Endodermal cell (in vitro differentiated cells): ENCODE results near the gene HOXD11. TPM values are rescaled to one million over a fixed set of nuclear protein-coding genes. Genes with fewer than 3 reads are reported as not detected.

Experiments
- DNase-seq: peaks from one replicate; pipeline ENCODE4 v3.0.0-alpha.2; 2017
- H3K27ac ChIP-seq: 2 replicates; pipeline ENCODE4 v1.5.1; 2013; ENCODE audit warnings: mild to moderate bottlenecking, low read depth, low read length, moderate library complexity
- H3K27me3 ChIP-seq: 2 replicates; pipeline ENCODE4 v1.6.1; 2013; ENCODE audit warnings: mild to moderate bottlenecking, low read length, moderate library complexity; ENCODE audit not compliant: insufficient read depth, control insufficient read depth, poor library complexity, severe bottlenecking
- H3K36me3 ChIP-seq: 2 replicates; pipeline ENCODE4 v1.7.0; 2013; ENCODE audit warnings: mild to moderate bottlenecking, low read length, moderate library complexity; ENCODE audit not compliant: control insufficient read depth, insufficient read depth
- H3K4me1 ChIP-seq: one replicate; pipeline ENCODE4 v1.7.0; 2013; ENCODE audit warnings: low read length; ENCODE audit not compliant: control insufficient read depth, insufficient read depth
- H3K4me3 ChIP-seq: 2 replicates; pipeline ENCODE4 v1.5.1; 2013; ENCODE audit warnings: mild to moderate bottlenecking, low read length, moderate library complexity
- H3K9ac ChIP-seq: 2 replicates; pipeline ENCODE4 v1.6.1; 2013; ENCODE audit warnings: mild to moderate bottlenecking, low read length, moderate library complexity; ENCODE audit not compliant: poor library complexity, severe bottlenecking; ENCODE audit errors: extremely low read depth
- H3K9me3 ChIP-seq: 2 replicates; pipeline ENCODE4 v1.6.1; 2013; ENCODE audit warnings: mild to moderate bottlenecking, low read length, moderate library complexity; ENCODE audit not compliant: control insufficient read depth
- H3K27ac Mint-ChIP-seq: 2 replicates; pipeline ENCODE4 v1.8.0; 2020; ENCODE audit warnings: mixed read lengths
- H3K27me3 Mint-ChIP-seq: 2 replicates; pipeline ENCODE4 v1.8.0; 2021; ENCODE audit warnings: mild to moderate bottlenecking, mixed read lengths; ENCODE audit not compliant: insufficient read depth
- H3K36me3 Mint-ChIP-seq: 2 replicates; pipeline ENCODE4 v1.8.0; 2020; ENCODE audit warnings: low read depth, mixed read lengths
- H3K4me1 Mint-ChIP-seq: 2 replicates; pipeline ENCODE4 v1.8.0; 2020; ENCODE audit warnings: mixed read lengths
- H3K4me3 Mint-ChIP-seq: 2 replicates; pipeline ENCODE4 v1.8.0; 2020; ENCODE audit warnings: mild to moderate bottlenecking, moderate library complexity, mixed read lengths
- H3K9me3 Mint-ChIP-seq: 2 replicates; pipeline ENCODE4 v1.8.0; 2020; ENCODE audit warnings: mild to moderate bottlenecking, mixed read lengths
- CTCF ChIP-seq: fragments of 200-600 bp; sonication (generic); conservative IDR thresholded peaks from 2 replicates; pipeline ENCODE4 v1.5.0; 2021; ENCODE audit warnings: antibody characterized with exemption, mild to moderate bottlenecking
- WGBS, 2 experiments: methylation state at CpG; one replicate each; pipeline versions ENCODE4 v1.1.5 to v1.1.7; 2013; ENCODE audit warnings: missing lambda C conversion rate in 2 of 2, mixed read lengths in 1 of 2; ENCODE audit not compliant: insufficient coverage in 1 of 2, insufficient read length in 1 of 2; 5-methylcytosine and 5-hydroxymethylcytosine counted together
- total RNA-seq, 2 donors: library from RNA; stranded (reverse); fragmentation: NEBNext Ultra II Directional in 1 of 2; extraction: Animal tissue kit (Norgen Biotek cat#: 25700) in 1 of 2; gene quantifications; 2 replicates in 1 of 2; 3 replicates in 1 of 2; pipeline ENCODE4 v1.2.1, GENCODE V29; 2021

Gene HOXD11
- total RNA-seq, 2 donors from 2014 or later, result not detected

- DNase-seq, result peak; percentile 92
- 3 to 5% methylated on average over 9 to 16 of the region's 16 CpGs for WGBS, 2 experiments
- peak; percentile 87 for TF ChIP-seq CTCF
- Histone ChIP-seq H3K4me1 (no peaks in the 10 kb centered on the region), H3K4me3 (no peak overlapping the region), H3K36me3 (no peaks in the 10 kb centered on the region), H3K9ac (no peak overlapping the region), H3K9me3 (no peaks in the 10 kb centered on the region), H3K27me3 (peaks cover 99% of the 10 kb centered on the region), H3K27ac (no peak overlapping the region)
- H3K27me3 Mint-ChIP-seq, result peaks cover 95% of the 10 kb centered on the region
- peaks cover 2% of the 10 kb centered on the region for H3K9me3 Mint-ChIP-seq
- H3K4me1 Mint-ChIP-seq, result peaks cover 8% of the 10 kb centered on the region
- no peak overlapping the region for H3K27ac Mint-ChIP-seq
- H3K36me3 Mint-ChIP-seq, result no peaks in the 10 kb centered on the region
- no peak overlapping the region for H3K4me3 Mint-ChIP-seq
Observed at GRCh38 chr2:176111309-176111663, 4.2 kb downstream of the HOXD11 start.

GRCh38 chr2:176111846-176112374 is 4.8 kb downstream of the HOXD11 start:
- H3K4me1 ChIP-seq, result no peaks in the 10 kb centered on the region
- Mint-ChIP-seq H3K9me3 (peaks cover 8% of the 10 kb centered on the region), H3K36me3 (no peaks in the 10 kb centered on the region), H3K27me3 (peaks cover 97% of the 10 kb centered on the region), H3K4me1 (peaks cover 6% of the 10 kb centered on the region), H3K27ac (no peak overlapping the region), H3K4me3 (no peak overlapping the region)
- no peak overlapping the region for H3K4me3 ChIP-seq
- WGBS, 2 experiments, result 7 to 8% methylated on average over 26 to 29 of the region's 29 CpGs
- H3K9me3 ChIP-seq, result peaks cover 6% of the 10 kb centered on the region
- no peak overlapping the region for H3K27ac ChIP-seq
- peak; percentile 56 for DNase-seq
- no peaks in the 10 kb centered on the region for H3K36me3 ChIP-seq
- H3K9ac ChIP-seq, result no peak overlapping the region
- TF ChIP-seq CTCF, result no peak
- peaks cover 99% of the 10 kb centered on the region for H3K27me3 ChIP-seq

- no peaks in the 10 kb centered on the region for H3K36me3 Mint-ChIP-seq
- Histone ChIP-seq H3K9me3 (peaks cover 10% of the 10 kb centered on the region), H3K9ac (no peak overlapping the region), H3K27ac (no peak overlapping the region), H3K4me1 (no peaks in the 10 kb centered on the region), H3K27me3 (peaks cover 100% of the 10 kb centered on the region), H3K36me3 (no peaks in the 10 kb centered on the region), H3K4me3 (no peak overlapping the region)
- no peak for TF ChIP-seq CTCF
- 7 to 12% methylated on average over 22 to 40 of the region's 40 CpGs for WGBS, 2 experiments
- no peak overlapping the region for H3K4me3 Mint-ChIP-seq
- DNase-seq, result peak; percentile 58
- H3K27me3 Mint-ChIP-seq, result peaks cover 99% of the 10 kb centered on the region
- no peak overlapping the region for H3K27ac Mint-ChIP-seq
- peaks cover 2% of the 10 kb centered on the region for H3K4me1 Mint-ChIP-seq
- H3K9me3 Mint-ChIP-seq, result peaks cover 13% of the 10 kb centered on the region
Observed at GRCh38 chr2:176112375-176113302, 5.6 kb downstream of the HOXD11 start.
